ENCODE measurements around the gene AGTPBP1.

DNA sequence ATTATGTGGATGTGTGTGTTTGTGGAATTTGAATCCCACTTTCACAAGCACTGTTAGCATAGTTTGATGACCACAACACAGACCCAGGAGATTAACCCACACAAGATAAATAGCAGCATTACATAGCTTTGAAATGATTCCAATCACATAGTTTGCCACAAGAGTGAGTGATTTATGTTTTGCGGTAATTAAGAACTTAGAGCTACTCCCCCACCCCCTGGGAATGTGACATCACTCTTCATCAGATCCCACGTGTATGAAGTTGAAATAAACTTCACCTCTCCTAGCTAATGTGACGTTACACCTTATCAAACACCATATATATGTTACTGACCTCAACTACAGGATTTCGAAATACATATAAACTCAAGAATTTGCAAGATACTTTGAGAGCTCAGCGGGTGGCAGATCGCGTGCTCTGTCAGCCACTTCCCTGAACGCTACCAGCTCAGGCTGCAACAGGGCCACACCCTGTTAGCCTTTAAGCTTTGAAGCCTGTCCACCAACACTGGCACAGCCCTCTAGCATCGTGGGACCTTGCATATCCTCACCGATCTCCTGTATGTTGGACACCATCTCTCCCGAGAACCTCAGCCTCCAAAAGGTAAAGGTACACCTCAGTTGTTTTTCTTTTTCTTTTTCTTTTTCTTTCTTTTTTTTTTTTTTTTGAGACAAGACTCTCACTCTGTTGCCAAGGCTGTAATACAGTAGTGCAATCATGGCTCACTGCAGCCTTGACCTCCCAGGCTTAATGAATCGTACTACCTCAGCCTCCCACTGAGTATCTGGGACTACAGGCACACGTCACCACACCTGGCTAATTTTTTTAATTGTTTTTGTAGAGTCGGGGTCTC, 1.7 kb upstream of the AGTPBP1 start:
- TF ChIP-seq EP300 (IDR thresholded peaks at IDR 0.05; ENCODE audit: borderline replicate concordance): no peak
- no peak for TF ChIP-seq EGR1 (IDR thresholded peaks at IDR 0.05)
- no peak for TF ChIP-seq YY1 (IDR thresholded peaks at IDR 0.05; ENCODE audit: low read depth)
- no peak for TF ChIP-seq ZBTB7A (IDR thresholded peaks at IDR 0.05; ENCODE audit: low read depth)
- TF ChIP-seq, protein P1, sequence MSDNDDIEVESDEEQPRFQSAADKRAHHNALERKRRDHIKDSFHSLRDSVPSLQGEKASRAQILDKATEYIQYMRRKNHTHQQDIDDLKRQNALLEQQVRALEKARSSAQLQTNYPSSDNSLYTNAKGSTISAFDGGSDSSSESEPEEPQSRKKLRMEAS (IDR thresholded peaks at IDR 0.05): peak; percentile 64
- TF ChIP-seq RAD21 (IDR thresholded peaks at IDR 0.05; ENCODE audit: low read depth): no peak
- no peak for TF ChIP-seq CREB1 (IDR thresholded peaks at IDR 0.05; ENCODE audit: low read depth)
- no peak for TF ChIP-seq FOXM1 (IDR thresholded peaks at IDR 0.05; ENCODE audit: borderline replicate concordance, low read depth)

Measured in Ishikawa (cell line).